ENCODE data around the gene DYDC1.

DNA sequence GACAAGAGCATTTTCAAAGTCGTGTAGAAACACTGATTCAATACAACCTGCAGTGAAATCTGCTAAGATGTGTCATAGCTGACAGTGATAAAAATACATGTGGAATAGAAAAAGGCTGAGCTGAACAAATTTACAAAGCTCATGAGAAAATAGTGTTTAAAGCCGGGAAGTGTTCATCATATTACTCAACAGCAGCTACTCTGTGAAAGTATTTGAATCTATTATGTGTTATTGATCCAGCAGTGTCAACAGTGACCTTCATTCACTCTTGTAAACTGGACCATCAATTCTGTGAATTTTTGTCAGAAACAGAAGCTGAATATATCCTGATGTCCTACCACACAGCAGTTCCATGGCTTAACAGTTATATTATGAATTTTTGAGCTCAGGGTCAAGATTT lies 11.6 kb downstream of the DYDC1 start:
- TF ChIP-seq, protein P1, sequence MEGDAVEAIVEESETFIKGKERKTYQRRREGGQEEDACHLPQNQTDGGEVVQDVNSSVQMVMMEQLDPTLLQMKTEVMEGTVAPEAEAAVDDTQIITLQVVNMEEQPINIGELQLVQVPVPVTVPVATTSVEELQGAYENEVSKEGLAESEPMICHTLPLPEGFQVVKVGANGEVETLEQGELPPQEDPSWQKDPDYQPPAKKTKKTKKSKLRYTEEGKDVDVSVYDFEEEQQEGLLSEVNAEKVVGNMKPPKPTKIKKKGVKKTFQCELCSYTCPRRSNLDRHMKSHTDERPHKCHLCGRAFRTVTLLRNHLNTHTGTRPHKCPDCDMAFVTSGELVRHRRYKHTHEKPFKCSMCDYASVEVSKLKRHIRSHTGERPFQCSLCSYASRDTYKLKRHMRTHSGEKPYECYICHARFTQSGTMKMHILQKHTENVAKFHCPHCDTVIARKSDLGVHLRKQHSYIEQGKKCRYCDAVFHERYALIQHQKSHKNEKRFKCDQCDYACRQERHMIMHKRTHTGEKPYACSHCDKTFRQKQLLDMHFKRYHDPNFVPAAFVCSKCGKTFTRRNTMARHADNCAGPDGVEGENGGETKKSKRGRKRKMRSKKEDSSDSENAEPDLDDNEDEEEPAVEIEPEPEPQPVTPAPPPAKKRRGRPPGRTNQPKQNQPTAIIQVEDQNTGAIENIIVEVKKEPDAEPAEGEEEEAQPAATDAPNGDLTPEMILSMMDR (conservative IDR thresholded peaks at IDR 0.05; ENCODE audit: low read length) = no peak
- TF ChIP-seq EZH2phosphoT487 (IDR thresholded peaks at IDR 0.05; ENCODE audit: borderline replicate concordance) = no peak

Measured in Loucy (cell line).